HG02642 (cell line): ENCODE results near the gene RAD51D.
"Not testable (repeated sequence)": the region's sequence is repeated elsewhere in the genome, so short reads cannot be mapped to it uniquely, and the experiment has no call there.

Experiments used
- ATAC-seq: cut with Tn5 transposase; IDR thresholded peaks from one replicate; pipeline ENCODE4 v1.9.1; 2021; ENCODE audit warnings: mild to moderate bottlenecking; ENCODE audit not compliant: unreplicated experiment, poor library complexity

RAD51D gene

GRCh38 chr17:35142467-35142796 lies 22.8 kb upstream of the RAD51D start:
- ATAC-seq = no peak

DNA sequence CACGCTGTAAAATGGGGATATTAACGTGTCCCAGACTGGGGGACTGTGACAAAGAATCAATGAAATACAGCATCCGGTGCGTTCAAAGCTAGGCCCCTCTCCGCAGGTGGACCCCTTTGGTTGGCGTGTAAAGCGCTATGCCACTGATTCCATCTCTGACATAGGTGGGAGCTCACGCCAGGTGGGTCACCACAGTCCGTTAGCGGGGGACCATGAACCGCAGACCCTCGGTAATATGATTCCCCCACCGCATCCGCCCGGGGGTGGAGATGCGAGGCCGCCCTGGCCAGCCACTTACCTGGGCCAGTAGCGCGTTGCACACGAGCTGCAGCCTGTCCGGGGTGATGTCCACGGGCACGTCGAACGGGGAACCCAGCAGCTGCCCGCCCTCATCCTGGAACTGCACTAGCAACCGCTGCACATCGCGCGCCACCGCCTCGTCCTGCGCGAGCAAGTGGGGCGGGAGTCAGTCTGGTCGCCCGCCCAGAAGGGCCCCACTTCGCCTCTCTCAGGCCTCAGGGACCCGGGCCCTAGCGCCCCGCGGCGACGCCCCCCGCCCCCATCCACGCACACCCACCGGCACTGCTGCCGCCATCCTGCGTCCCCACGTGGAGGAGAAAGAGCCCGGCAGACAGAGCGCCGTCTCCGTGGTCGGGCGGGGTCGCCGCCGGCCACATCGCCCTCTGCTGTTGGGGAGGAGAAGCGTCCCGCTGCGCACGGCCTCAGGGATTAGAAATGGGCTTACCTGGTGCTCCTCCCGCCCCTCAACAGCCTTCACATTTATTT lies 22.2 kb upstream of the RAD51D start, which contains the start of gene NLE1:
TSS of gene NLE1 (minus strand) at position 623 of the 786 bp plus-strand sequence. CDS start at position 595, 28 bp downstream.
- peak; percentile 88 for ATAC-seq

DNA sequence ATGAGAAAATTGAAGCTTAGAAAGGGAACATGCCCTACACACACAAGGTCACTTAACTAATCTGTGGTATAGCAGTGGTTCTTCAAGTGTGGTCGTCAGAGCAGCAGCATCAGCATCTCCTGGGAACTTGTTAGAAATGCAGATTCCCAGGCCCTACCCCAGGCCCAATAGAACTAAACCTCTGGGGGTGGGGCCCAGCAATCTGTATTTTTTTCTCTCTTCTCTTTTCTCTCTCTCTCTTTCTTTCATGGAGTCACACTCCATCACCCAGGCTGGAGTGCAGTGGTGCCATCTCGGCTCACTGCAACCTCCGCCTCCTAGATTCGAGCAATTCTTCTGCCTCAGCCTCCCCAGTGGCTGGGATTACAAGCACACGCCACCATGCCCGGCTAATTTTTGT lies 18.6 kb upstream of the RAD51D start:
- ATAC-seq = no peak

DNA sequence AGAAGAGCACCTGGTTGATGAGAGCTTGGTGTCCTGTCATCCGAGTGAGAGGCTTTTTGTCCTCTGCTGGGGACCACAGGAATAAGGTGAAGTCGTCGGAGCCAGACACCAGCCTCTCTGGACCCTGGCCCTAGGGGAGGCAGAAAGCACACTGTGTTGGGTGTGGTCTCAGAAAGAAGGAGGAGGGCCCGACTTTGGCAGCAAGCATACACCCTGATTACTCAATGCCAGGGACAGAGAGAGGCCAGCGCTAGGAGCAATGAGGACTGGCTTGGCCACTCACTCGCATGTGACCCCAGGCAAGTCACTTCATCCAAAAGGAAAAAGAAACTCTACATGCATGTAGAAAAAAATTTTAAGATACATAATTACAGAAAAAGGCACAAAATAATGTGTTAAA lies 15.7 kb upstream of the RAD51D start:
- ATAC-seq = no peak

- no peak for ATAC-seq
Measured at GRCh38 chr17:35132816-35133550, 13.3 kb upstream of the RAD51D start.

- ATAC-seq = no peak
Measured at GRCh38 chr17:35132099-35132498, 12.4 kb upstream of the RAD51D start.

GRCh38 chr17:35130392-35130791 lies 10.7 kb upstream of the RAD51D start:
- no peak for ATAC-seq

DNA sequence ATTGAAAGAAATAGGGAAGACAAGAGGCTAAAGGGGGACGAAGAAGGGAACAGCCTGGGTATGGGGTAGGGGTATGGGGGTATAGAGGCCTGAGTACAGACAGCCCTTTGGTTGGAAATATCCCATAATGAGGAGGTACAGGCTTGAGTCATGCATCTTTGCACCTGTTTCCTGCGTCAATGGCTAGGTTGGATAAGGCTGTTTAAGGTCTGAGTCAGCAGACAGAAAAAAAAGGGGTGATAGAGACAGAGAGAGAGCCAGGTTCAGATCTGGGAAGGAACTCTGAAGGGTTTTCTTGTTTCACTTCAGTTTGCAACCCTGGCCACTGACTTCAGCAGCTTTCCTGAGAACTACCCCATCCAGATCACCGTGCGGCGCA lies 10.3 kb upstream of the RAD51D start:
- no peak for ATAC-seq

GRCh38 chr17:35129154-35129972 lies 9.7 kb upstream of the RAD51D start:
- ATAC-seq = no peak

- ATAC-seq = no peak
Measured at GRCh38 chr17:35127751-35128514, 8.3 kb upstream of the RAD51D start.

- ATAC-seq = no peak
Measured at GRCh38 chr17:35121315-35121714, 1.7 kb upstream of the RAD51D start, which contains the start of gene FNDC8. FNDC8 (plus strand) TSS chr17:35121615; CDS start chr17:35121694, 79 bp downstream.

DNA sequence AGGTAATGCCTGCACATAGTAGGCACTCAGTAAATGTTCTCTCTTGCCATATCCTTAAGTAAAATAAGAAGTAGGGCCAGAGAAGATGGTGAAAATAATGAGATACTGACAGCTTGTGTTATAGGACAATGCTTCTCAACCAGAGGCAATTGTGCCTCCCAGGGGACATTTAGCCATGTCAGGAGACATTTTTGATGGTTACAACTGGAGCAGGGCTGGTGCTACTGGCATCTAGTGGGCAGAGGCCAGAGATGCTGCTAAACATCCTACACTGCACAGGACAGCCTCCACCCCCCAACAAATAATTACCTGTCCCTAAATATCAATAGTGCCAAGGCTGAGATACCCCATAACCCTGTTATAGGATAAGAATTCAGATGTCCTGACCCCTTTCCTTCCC lies 1.7 kb downstream of the RAD51D start:
- no peak for ATAC-seq

- no peak for ATAC-seq
Measured at GRCh38 chr17:35116845-35117244, 2.8 kb downstream of the RAD51D start.

DNA sequence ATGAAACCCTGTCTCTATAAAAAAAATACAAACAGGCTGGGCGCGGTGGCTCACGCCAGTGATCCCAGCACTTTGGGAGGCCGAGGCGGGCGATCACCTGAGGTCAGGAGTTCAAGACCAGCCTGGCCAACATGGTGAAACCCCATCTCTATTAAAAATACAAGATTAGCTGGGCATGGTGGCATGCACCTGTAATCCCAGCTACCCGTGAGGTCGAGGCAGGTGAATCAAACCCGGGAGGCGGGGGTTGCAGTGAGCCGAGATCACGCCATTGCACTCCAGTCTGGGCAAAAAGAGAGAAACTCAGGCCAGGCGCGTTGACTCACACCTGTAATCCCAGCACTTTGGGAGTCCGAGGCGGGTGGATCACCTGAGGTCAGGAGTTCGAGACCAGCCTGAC lies 8.9 kb downstream of the RAD51D start:
- ATAC-seq = not testable (repeated sequence)

DNA sequence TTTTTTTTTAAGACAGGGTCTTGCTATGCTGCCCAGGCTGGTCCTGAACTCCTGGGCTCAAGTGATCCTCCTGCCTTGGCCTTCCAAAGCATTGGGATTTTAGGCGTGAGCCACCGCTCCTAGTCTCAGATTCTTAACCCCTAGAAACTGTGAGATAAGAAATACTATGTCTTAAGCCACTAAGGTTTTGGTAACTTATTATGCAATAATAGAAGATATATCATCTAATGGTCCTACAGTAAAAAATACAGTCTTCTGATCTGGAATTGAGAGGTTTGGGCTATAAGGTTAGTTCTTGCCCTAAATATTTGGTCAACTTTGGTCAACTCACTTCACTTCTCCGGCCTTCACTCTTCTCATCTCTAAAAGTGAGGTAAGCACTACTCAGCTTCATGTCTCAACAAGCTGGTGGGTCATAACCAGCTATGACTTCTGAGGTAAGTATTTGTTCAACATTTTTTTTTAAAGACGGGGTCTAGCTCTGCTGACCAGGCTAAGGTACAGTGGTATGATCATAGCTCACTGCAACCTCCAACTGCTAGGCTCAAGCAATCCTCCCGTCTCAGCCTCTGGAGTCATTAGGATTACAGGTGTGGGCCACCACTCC lies 14.7 kb downstream of the RAD51D start:
- no peak for ATAC-seq

GRCh38 chr17:35103271-35103670 lies 16.4 kb downstream of the RAD51D start:
- no peak for ATAC-seq

- no peak for ATAC-seq
Measured at GRCh38 chr17:35101725-35102124, 17.9 kb downstream of the RAD51D start.

GRCh38 chr17:35101036-35101435 lies 18.6 kb downstream of the RAD51D start:
- no peak for ATAC-seq

- no peak for ATAC-seq
Measured at GRCh38 chr17:35099908-35100307, 19.8 kb downstream of the RAD51D start.

DNA sequence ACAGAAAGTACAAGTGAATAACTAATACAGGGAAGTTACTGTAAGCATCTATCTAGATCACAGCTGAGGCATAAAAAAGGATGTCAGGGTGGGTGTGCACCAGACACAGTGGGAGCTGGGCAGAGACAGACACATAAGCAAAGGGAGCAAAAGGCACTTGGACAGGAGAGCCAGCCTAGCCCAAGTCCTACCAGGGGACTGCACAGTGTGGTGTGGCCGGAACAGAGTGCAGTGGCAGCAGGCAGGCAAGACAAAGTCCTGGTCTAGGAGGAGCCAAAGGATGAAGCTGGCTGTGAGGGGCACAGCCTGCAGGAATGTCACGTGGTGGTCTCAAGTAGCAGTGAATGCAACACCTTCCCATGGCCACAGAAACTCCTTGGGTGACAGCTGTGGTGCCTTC lies 21.9 kb downstream of the RAD51D start:
- ATAC-seq = no peak
